Measurements from ENCODE around the gene RIN1.

DNA sequence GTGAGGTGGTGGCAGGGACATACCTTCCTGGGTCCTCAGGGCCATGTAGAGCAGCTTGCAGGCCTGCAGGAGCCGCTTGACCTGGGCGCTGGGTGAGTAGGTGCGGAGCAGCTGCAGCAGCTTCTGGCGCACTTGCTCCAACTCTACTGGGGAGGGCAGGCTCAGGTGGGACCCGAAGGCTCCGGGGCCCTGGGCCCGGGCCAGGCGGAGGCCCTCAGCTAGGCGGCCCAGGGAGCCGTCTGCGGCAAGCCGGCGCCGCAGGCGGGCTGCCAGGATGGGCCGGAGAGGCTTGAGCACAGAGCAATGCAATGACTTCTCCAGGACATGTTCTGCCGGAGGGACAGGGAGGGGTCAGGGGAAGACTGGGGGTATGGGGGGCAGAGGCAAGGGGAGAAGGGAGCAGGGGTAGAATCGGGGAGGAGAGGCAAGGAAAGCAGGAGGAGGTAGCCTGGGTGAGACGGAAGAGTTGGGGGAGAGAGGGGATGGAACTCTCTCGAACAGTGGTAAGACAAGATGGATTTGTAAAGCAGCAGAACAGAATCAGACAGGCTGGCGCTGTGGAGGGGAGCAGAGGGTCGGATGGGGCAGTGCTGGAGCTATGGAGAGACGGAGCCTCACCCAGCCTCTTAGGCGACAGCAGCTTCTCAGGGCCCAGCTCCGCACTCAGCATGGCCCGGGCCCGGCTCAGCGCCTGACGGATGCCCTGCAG lies 2.2 kb downstream of the RIN1 start:
- TF ChIP-seq, protein P1, sequence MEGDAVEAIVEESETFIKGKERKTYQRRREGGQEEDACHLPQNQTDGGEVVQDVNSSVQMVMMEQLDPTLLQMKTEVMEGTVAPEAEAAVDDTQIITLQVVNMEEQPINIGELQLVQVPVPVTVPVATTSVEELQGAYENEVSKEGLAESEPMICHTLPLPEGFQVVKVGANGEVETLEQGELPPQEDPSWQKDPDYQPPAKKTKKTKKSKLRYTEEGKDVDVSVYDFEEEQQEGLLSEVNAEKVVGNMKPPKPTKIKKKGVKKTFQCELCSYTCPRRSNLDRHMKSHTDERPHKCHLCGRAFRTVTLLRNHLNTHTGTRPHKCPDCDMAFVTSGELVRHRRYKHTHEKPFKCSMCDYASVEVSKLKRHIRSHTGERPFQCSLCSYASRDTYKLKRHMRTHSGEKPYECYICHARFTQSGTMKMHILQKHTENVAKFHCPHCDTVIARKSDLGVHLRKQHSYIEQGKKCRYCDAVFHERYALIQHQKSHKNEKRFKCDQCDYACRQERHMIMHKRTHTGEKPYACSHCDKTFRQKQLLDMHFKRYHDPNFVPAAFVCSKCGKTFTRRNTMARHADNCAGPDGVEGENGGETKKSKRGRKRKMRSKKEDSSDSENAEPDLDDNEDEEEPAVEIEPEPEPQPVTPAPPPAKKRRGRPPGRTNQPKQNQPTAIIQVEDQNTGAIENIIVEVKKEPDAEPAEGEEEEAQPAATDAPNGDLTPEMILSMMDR (conservative IDR thresholded peaks at IDR 0.05; ENCODE audit: low read length), result no peak
- no peak for TF ChIP-seq EZH2phosphoT487 (IDR thresholded peaks at IDR 0.05; ENCODE audit: borderline replicate concordance)

All from Loucy (cell line).